ENCODE measurements around the gene CHST2. TPM values are rescaled to one million over a fixed set of nuclear protein-coding genes. Genes with fewer than 3 reads are reported as not detected.
A peak's percentile ranks its signal among the peaks of the same experiment; 100 is the strongest.

Gene CHST2
- total RNA-seq, 1 donor from 2014 or later = 41.6 TPM

- no peaks in the 10 kb centered on the region for H3K27me3 Mint-ChIP-seq (ENCODE audit: unreplicated experiment)
- peak overlapping the region; percentile 86 for H3K27ac Mint-ChIP-seq (ENCODE audit: unreplicated experiment)
- H3K36me3 Mint-ChIP-seq (ENCODE audit: unreplicated experiment) = no peaks in the 10 kb centered on the region
- H3K9me3 Mint-ChIP-seq (ENCODE audit: unreplicated experiment) = peaks cover 17% of the 10 kb centered on the region
- H3K4me1 Mint-ChIP-seq (ENCODE audit: unreplicated experiment) = peaks cover 51% of the 10 kb centered on the region
- no peak for TF ChIP-seq CTCF (IDR thresholded peaks at IDR 0.05)
- no peak for DNase-seq (ENCODE audit: extremely low spot score, unreplicated experiment)
- H3K4me3 Mint-ChIP-seq (ENCODE audit: unreplicated experiment) = no peak overlapping the region
Observed at GRCh38 chr3:143172795-143173145, 53.2 kb downstream of the CHST2 start.

GRCh38 chr3:143173242-143173641, 53.7 kb downstream of the CHST2 start:
- no peak overlapping the region for H3K4me3 Mint-ChIP-seq (ENCODE audit: unreplicated experiment)
- H3K9me3 Mint-ChIP-seq (ENCODE audit: unreplicated experiment) = peaks cover 17% of the 10 kb centered on the region
- H3K36me3 Mint-ChIP-seq (ENCODE audit: unreplicated experiment) = no peaks in the 10 kb centered on the region
- no peaks in the 10 kb centered on the region for H3K27me3 Mint-ChIP-seq (ENCODE audit: unreplicated experiment)
- H3K27ac Mint-ChIP-seq (ENCODE audit: unreplicated experiment) = no peak overlapping the region
- TF ChIP-seq CTCF (IDR thresholded peaks at IDR 0.05) = no peak
- DNase-seq (ENCODE audit: extremely low spot score, unreplicated experiment) = no peak
- H3K4me1 Mint-ChIP-seq (ENCODE audit: unreplicated experiment) = peaks cover 47% of the 10 kb centered on the region

Other genes with a start within 250 kb of the CHST2 start
- 3.8 and 4.0 TPM in 2 replicates for gene PCOLCE2, start 230.7 kb upstream of the CHST2 start, total RNA-seq
- not detected in 2 replicates for gene PAQR9, start 156.1 kb upstream of the CHST2 start, total RNA-seq
- 82.5 and 88.8 TPM in 2 replicates for gene U2SURP, start 118.2 kb upstream of the CHST2 start, total RNA-seq